Breast epithelium (tissue), 4 donors: ENCODE results near the gene GDPD5. TPM values are rescaled to one million over a fixed set of nuclear protein-coding genes. Genes with fewer than 3 reads are reported as not detected.

Experiments
- DNase-seq, 2 donors: peaks; one replicate each; pipeline ENCODE4 v3.0.0-alpha.2; 2019; ENCODE audit warnings: low spot score in 2 of 2
- H3K27ac ChIP-seq, 2 donors: fragments of 200-600 bp; sonication (generic) in 1 of 2; one replicate each; pipeline ENCODE4 v1.5.1; 2016 to 2019; ENCODE audit warnings: mild to moderate bottlenecking in 1 of 2
- H3K27me3 ChIP-seq, 2 donors: fragments of 200-600 bp; sonication (generic) in 1 of 2; one replicate each; pipeline versions ENCODE4 v1.5.1 to v1.6.0; 2017 to 2019; ENCODE audit warnings: control low read depth in 1 of 2, mild to moderate bottlenecking in 1 of 2
- H3K36me3 ChIP-seq: fragments of 200-600 bp; one replicate; pipeline ENCODE4 v1.5.1; 2019
- H3K4me1 ChIP-seq, 2 donors: fragments of 200-600 bp; sonication (generic); one replicate each; pipeline ENCODE4 v1.5.1; 2016 to 2019; ENCODE audit warnings: control low read depth in 1 of 2
- H3K4me3 ChIP-seq, 3 donors: fragments of 200-600 bp; sonication (generic); 1 replicate in 2 of 3; 2 replicates in 1 of 3; pipeline ENCODE4 v1.5.1; 2016 to 2019; ENCODE audit warnings: mild to moderate bottlenecking in 3 of 3, moderate library complexity in 2 of 3
- H3K9me3 ChIP-seq, 2 donors: fragments of 200-600 bp; sonication (generic) in 1 of 2; one replicate each; pipeline ENCODE4 v1.5.1; 2016 to 2019; ENCODE audit warnings: control low read depth in 1 of 2
- CTCF ChIP-seq, 3 donors: fragments of 450-650 bp; IDR thresholded peaks; one replicate each; pipeline ENCODE4 v1.5.1; 2016 to 2017; ENCODE audit warnings: antibody characterized with exemption in 3 of 3, mild to moderate bottlenecking in 3 of 3, moderate library complexity in 3 of 3
- POLR2A ChIP-seq: fragments of 450-650 bp; IDR thresholded peaks from one replicate; pipeline ENCODE4 v1.6.1; 2016; ENCODE audit warnings: antibody characterized with exemption, mild to moderate bottlenecking, moderate library complexity
- POLR2AphosphoS5 ChIP-seq, 3 donors: sonication (generic); formaldehyde crosslinking; IDR thresholded peaks; one replicate each; pipeline ENCODE4 v1.6.1; 2017; ENCODE audit warnings: antibody characterized with exemption in 3 of 3
- intact Hi-C: fragments of 100-400 bp; cut with DNase I; formaldehyde crosslinking; loops from one replicate; pipeline ENCODE4 v1.15.1; 2023; ENCODE audit warnings: low total_unique reads
- total RNA-seq, 3 donors: library from RNA; depleted of rRNA; stranded (reverse); fragments of >200 nt; gene quantifications; one replicate each; pipeline ENCODE4 v1.1.0, GENCODE V29; 2016

The GDPD5 gene
- total RNA-seq, 3 donors from 2014 or later: 10.5 to 25.9 (median 14.8) TPM

GRCh38 chr11:75502138-75502537 lies 23.6 kb downstream of the GDPD5 start:
- H3K27me3 ChIP-seq: no peaks in the 10 kb centered on the region
- H3K9me3 ChIP-seq: no peaks in the 10 kb centered on the region
- no peaks in the 10 kb centered on the region for H3K4me1 ChIP-seq
- H3K27ac ChIP-seq: no peak overlapping the region
- H3K4me3 ChIP-seq: no peak overlapping the region
- intact Hi-C loops: no loop called here
- H3K36me3 ChIP-seq: no peaks in the 10 kb centered on the region
- TF ChIP-seq POLR2A (no peak), POLR2AphosphoS5 (IDR thresholded peaks at IDR 0.05) (no peak), CTCF (IDR thresholded peaks at IDR 0.05) (no peak)
- DNase-seq: no peak

- Histone ChIP-seq H3K4me1 (no peaks in the 10 kb centered on the region), H3K4me3 (no peak overlapping the region), H3K27ac (peak overlapping the region in 1 of 2 donors; percentile 84), H3K36me3 (no peaks in the 10 kb centered on the region), H3K9me3 (no peaks in the 10 kb centered on the region), H3K27me3 (no peaks in the 10 kb centered on the region)
- intact Hi-C loops: no loop called here
- no peak for DNase-seq
- no peak for TF ChIP-seq POLR2AphosphoS5 (IDR thresholded peaks at IDR 0.05)
- no peak for TF ChIP-seq POLR2A
- no peak for TF ChIP-seq CTCF (IDR thresholded peaks at IDR 0.05)
Observed at GRCh38 chr11:75500742-75501141, 25.0 kb downstream of the GDPD5 start.

- TF ChIP-seq POLR2AphosphoS5 (IDR thresholded peaks at IDR 0.05) (peak in 1 of 3 donors; percentile 73), POLR2A (no peak)
- H3K27ac ChIP-seq: peak overlapping the region in 1 of 2 donors; percentile 84
- no peak overlapping the region for H3K4me3 ChIP-seq
- no peaks in the 10 kb centered on the region for H3K27me3 ChIP-seq
- intact Hi-C loops: no loop called here
- H3K36me3 ChIP-seq: no peaks in the 10 kb centered on the region
- peak in 1 of 2 donors; percentile 28 for DNase-seq
- no peaks in the 10 kb centered on the region for H3K4me1 ChIP-seq
- H3K9me3 ChIP-seq: no peaks in the 10 kb centered on the region
Observed at GRCh38 chr11:75499423-75500190, 26.1 kb downstream of the GDPD5 start.

- Histone ChIP-seq H3K27ac (peak overlapping the region; percentile 21 to 82), H3K27me3 (no peaks in the 10 kb centered on the region), H3K36me3 (no peaks in the 10 kb centered on the region), H3K9me3 (no peaks in the 10 kb centered on the region), H3K4me3 (no peak overlapping the region), H3K4me1 (no peaks in the 10 kb centered on the region)
- DNase-seq: no peak
- intact Hi-C loops: no loop called here
- TF ChIP-seq POLR2AphosphoS5 (IDR thresholded peaks at IDR 0.05): no peak
- TF ChIP-seq POLR2A: no peak
- no peak for TF ChIP-seq CTCF (IDR thresholded peaks at IDR 0.05)
Observed at GRCh38 chr11:75498556-75499255, 27.0 kb downstream of the GDPD5 start.

GRCh38 chr11:75497788-75498409 lies 27.8 kb downstream of the GDPD5 start:
- no peak for TF ChIP-seq POLR2A
- no peak for TF ChIP-seq POLR2AphosphoS5 (IDR thresholded peaks at IDR 0.05)
- no peak for TF ChIP-seq CTCF (IDR thresholded peaks at IDR 0.05)
- H3K9me3 ChIP-seq: no peaks in the 10 kb centered on the region
- H3K36me3 ChIP-seq: no peaks in the 10 kb centered on the region
- H3K4me3 ChIP-seq: no peak overlapping the region
- intact Hi-C loops: no loop called here
- no peaks in the 10 kb centered on the region for H3K4me1 ChIP-seq
- DNase-seq: no peak
- H3K27me3 ChIP-seq: no peaks in the 10 kb centered on the region
- peak overlapping the region in 1 of 2 donors; percentile 82 for H3K27ac ChIP-seq
